NCI-H2107 treated with DMSO at 0.1 percent for 48 hours (cell line): ENCODE results near the gene TAF8.
"Not testable (repeated sequence)": the region's sequence is repeated elsewhere in the genome, so short reads cannot be mapped to it uniquely, and the experiment has no call there.

Source experiments
- DNase-seq: peaks from one replicate; lab custom pipeline; 2025; ENCODE audit not compliant: unreplicated experiment; lab: John Stamatoyannopoulos, UW

The TAF8 gene

DNA sequence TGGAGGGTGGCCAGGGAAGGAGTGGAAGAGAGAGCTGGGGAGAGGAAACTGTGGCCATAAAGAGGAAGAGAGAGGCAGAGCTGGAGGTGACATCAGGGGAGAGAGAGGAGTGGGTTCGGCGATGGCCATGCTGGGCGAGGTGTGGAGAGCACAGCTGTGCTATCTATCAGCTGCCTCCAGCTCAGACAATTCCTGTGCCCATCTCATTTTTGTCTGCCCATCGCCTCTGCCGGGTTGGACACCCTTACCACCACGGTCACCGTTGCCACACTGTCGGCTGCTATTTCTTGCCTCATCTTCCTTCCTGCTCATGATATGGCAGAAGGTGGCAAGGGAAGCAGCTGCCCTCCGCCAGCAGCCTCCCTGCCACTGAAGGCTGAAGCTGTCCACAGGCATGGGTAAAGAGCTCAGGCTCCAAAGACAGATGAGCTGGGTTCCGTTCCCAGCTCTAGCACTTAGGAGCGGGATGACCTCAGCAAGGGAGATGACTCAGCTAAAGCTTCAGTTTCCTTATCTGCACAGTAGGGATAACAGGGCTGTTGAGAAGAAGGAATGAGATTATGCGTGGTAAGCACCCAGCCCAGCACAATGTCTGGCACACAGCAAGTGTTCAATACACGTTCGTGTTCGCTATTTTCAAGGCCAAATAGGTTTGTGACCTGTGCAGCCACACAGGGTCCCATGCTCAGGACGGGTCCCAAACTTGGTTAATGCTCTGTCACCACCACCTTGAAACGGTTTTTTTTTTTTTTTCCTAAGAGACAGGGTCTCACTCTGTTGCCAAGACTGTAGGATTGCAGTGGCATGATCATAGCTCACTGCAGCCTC lies 21.9 kb upstream of the TAF8 start:
- no peak for DNase-seq

DNA sequence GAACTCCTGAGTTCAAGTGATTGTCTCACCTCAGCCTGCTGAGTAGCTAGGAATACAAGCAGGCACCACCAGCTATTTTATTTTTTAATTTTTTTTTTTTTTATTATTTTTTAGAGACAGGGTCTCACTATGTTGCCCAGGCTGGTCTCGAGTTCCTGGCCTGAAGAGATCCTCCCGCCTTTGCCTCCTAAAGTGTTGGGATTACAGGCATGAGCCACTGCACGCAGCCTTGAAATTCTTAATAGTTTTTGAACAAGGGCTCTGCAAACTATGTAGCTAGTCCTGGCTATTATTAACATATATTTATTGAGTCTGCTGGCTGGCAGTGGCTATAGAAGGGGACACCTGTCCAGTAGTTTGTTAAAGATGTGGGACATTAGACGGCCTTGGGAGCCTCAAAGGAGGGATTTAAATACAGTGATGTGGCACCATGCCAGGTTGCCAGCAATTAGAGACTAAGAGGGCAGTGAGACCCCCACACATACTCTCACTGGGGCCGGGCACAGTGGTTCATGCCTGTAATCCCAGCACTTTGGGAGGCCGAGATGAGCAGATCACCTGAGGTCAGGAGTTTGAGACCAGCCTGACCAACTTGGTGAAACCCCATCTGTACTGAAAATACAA lies 21.1 kb upstream of the TAF8 start:
- DNase-seq: no peak

DNA sequence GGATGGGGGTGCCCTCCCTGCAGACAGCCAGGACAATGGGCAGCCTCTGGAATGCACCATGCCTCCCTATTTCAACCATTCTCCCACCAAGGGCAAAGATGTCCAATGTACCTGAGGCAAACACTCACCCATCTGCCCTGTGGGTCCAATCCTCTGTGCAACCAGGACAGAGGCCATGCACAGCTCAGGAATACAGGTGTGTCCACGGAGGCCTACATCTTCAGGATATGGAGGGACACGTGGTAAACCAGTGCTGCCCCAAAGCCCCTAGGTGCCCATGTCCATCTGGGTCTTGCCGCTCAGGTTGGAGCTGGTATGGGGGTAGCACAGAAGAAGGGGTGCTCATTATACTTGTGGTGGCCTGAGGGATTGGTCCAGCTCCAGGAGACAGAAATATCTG lies 20.4 kb upstream of the TAF8 start:
- DNase-seq: no peak

DNA sequence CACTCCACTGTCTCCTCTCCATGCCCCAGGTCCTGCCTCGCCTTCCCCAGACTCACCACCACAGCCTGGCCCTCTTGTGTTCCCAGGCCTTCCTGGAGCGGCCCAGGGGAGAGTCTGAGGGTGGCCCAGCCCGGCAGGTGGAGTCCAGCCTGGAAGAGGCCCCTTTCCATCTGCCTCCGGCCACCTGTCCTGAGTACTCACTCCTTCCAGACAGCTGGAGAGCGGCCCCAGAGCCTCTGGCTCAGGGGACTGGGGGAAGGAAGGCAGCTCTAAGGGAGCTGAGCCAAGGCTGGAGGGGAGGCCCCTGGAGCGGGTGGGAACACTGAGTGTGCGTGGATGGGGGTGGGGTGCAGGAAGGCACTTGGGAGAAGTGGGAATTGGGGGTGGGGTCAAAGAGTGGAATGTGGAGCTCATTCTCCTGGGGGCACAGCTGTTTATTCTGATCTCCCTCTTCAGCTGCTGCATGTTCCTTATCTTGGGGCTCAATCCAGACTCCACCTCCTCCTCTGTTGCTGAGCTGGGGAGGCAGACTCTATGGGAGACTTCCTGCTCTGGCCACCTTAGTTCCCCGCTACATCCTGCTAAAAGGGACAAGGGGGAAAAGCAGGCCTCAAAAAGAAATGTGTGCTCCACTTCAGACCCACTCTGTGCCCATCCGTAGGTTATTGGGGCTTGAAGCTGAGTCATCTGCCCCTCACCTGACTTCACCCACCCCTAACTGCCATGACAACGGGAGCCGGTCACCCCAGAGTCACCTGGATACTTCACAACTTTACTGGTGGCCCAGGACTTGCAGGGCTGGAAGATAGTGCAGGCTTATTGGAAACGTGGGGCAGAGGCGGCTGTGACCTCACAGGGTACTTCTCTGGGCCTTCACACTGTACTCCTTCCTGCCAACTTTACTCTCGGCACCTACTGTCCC lies 19.5 kb upstream of the TAF8 start:
- no peak for DNase-seq

DNA sequence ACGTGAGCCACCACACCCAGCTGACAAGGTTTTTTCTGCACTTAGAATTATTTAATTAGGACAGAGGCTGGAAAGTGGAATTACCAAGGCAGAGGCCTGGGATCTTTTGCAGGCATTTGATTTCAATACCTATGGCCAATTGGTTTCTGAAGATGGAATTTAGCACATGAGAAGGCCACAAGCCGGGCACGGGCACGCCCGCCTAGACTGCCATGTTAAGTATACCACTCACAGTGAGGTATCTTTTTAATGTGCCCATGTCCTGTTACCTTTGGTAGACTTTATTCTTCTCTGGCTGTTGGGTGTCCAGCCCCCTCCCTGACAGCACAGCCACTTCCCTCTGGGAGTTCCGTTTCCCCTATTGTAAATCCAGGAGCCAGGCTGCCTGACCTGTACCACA lies 18.0 kb upstream of the TAF8 start:
- DNase-seq: no peak

DNA sequence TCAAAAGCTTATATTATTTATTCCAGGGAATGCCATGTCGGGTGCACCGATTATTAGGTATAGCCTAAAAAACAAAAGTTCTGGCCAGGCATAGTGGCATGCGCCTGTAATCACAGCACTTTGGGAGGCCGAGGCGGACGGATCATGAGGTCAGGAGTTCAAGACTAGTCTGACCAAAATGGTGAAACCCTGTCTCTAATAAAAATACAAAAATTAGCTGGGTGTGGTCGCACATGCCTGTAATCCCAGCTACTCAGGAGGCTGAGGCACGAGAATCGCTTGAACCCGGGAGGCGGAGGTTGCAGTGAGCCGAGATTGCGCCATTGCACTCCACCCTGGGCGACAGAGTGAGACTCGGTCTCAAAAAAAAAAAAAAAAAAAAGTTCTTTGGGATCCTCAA lies 12.7 kb upstream of the TAF8 start:
- DNase-seq: not testable (repeated sequence)

DNA sequence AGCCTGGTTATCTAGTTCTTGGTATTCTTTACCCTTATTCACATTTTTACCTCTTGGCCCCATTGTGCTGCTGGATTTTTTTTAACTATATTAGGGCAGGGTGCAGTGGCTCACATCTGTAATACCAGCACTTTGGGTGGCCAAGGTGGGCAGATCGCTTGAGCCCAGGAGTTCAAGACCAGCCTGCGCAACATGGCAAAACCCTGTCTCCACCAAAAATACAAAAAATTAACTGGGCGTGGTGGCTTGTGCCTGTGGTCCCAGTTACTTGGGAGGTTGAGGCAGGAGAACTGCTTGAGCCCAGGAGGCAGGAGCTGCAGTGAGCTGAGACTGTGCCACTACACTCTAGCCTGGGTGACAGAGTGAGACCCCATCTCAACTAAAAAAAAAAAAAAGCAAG lies 12.2 kb upstream of the TAF8 start:
- DNase-seq: no peak

DNA sequence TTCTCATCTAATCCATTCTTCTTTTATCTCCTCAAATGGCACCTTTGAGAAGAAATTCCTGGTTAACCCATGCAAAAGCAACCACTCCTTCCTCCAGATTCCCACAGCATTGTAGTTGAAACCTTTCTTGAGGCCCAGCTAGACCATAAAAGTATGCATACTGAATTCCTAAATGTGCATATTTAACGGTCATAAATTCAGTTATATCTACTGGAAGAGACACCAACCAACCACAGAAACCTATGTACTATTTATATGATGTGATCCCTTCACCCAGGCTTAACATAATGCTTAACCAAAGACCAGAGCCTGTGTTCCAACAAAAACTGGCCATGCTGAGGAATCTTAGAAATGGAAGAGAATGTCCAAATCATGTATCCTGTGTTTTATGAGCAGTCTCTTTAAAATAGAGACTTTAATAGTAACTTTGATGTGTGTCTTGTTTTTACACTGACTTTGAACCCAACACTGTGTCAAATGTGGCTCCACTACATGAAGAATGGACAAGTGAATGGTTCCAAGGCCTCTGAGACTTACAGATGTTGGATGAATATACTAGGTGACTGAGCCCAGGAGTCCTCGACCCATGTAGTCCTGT lies 11.4 kb upstream of the TAF8 start:
- DNase-seq: no peak

DNA sequence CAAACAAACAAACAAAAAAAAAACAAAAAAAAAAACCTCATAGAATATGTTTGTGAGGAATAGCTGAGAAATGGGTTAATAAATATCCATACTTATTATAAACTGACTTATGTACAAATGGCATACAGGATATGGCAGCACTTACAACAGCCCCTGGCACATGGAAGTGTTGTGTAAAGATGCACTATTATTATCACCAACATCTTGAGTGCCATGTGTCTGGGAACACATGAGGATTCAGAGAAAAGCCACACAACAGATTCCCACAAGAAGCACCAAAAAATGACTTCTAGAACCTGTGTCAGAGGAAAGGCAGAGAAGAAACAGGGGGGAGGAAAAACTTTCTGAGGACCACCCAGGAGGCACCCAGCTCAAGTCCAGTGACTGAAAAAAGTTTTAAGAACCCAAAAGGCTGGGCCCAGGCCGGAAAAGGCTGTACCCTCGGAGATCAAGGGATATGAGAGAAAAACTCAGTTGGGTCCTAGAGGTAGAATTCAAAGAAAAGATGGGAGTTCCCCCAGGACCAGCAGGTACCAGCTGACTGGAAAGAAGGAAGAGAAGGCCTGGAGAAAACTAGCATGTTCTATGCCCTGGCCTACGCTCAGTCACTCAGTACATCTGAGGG lies 9.4 kb upstream of the TAF8 start:
- DNase-seq: no peak

DNA sequence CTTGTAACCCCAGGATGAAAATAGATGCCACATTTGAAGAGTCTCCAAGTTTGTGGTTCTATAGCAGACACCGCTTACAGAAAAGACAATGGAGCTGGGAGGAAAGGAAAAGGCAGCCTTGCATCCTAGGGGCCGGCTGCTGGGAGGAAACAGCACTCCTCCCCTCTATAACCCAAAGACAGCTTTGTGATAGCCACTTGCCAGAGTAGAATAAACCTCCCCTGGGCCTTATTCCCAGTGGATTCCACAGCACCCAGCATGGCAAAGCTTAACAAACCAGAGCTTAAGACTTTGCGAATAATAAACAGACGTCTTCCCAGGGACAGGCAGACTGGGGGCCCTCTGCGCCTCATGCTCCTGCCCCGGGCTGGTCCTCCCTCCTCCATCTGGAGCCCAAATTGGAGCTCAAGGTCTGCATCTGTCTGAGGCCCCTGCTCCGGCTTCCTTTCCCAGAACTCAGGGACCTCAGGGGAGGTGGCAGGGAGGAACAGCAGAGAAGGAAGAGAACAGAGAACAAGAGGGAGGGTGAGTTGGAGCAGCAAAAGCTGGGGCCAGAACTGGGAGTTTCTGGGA lies 8.8 kb upstream of the TAF8 start:
- DNase-seq: no peak

DNA sequence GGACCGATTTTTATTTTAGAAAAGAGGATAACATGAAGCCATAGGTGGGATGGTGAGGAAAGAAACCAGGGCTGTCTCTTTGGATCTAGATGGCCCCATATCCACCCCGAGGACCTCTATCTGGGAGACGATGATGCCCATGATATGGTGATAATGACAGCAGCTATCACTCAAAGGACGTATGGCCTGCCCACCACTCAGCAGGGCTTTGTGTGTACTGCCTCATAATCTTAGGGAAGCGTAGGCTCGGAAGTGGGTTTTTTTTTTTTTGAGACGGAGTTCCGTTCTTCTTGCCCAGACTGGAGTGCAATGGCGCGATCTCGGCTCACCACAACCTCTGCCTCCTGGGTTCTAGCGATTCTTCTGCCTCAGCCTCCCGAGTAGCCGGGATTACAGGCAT lies 8.2 kb upstream of the TAF8 start:
- no peak for DNase-seq

DNA sequence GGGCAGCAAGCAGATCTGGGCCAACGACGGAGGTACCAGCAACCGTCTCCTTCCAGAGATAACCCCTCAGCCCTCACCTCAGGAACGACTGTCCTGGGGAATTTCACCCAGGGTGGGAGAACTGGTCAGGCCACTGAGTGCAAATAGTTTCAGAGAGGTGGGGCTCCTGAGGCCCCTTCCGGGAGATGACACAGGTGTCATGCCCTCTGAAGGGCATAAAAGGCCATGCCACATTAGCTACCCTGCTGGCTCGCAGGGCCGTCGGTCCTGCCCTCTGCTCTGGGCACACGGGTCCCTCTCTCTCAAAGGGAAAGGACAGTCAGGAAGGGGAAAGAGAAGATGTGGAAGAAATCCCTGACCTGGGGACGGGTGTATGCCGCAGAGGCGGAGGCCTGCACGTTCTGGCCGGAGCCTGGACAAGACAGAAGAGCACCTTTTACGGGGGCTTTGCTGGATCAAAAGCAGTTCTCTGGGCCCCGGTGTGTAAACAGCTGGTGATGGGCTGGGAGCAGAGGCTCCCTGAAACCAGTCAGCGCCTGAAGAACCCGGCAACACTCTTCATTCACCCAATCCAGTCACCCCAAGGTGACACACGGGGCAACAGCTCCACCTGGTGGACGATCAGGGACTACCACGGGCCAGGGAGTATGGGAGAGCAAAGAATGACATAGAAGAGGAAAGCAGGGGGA lies 6.4 kb upstream of the TAF8 start:
- DNase-seq: peak; percentile 59

DNA sequence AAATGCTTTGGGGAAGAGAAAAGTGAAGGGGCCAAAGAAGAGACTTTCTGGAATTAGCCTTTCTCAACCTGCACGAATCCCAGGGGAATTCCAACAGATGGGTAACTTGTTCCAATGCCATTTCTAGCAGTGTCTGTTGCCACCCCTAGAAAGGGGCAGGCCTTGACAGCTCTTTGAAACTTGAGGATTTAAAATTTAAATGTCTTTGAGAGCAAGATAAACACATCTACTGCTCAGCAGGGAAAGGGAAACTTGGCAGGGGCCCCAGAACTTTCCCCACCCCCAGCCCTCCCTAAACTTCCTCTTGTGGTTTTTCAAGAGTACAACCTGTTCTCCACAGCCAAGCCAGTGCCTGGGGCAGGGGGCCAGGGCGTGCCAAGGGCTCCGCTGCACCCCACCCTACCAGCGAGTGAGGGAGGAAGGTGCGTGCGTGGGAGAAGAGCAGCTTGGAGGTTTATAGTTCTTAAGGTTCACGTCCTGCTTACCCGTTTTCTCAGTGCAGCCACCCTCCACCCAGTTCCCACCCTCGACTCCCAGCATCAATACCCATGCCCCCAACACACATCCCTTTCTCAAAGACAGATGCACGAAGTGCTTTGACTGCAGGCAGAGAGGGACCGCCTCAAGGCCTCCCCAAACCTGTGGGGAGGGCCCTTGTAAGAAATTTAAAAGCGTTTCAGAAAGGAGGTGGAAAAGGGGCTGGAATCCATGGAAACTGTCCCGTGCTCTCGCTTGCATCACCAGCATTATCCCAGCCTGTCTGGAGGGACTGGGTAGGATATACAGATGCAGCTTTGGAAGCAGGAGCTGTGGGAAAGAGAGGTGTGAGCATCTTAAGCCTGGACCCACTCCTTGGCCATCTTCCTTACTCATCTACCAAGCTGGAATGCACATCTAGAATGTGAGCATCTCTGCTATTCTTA lies 4.5 kb upstream of the TAF8 start:
- DNase-seq: peak; percentile 80

DNA sequence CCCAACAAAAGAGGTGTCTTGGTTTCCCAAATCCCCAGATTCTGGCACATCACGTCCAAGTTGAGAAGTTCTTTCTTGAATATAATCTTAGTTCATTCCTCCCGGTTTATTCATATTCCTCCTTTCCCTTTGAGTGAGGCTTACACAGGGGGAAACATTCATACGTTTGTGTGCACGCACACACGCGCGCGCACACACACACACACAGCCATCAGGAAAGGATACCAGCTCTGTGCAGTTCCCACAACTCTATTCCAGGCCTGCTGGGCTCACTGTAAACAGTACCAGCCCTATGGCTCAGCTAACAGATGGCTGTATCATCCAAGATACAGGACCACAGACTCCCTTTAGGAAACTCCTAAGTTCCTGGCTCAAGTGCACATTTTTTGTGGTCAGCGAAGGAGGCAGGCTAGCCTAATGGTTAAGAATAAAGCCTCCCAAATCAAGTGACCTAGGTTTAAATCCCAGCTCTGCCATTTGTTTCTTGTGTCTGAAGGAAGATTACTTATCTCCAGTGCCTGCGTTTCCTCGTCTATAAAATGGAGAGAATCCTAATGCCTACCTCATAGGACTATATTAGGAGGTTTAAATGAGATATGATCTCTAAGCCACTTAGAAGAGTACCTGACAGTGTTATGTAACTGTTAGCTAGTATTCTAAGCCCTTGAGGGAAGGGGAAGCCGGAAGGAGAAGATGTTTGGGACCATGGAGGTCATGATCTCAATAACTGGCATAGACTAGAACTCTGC lies 3.7 kb upstream of the TAF8 start:
- DNase-seq: no peak

DNA sequence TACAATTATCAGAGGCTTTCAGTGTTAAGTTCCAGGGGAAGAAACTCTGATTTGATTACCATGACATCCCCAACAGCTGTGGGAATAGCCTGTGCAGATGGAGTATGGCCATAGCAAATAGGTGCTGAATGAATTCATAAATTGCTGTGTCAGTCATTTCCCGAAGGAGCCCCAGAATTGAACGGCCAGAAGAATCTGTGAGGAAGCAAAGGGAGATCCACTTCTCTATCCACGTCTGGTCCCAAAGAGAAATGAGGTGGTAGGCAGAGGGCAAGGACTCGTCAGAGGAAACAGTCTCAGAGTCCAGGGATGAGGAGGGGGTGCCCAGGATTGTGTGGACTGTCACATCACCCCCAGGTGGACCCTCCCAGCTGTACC lies 3.1 kb upstream of the TAF8 start:
- no peak for DNase-seq

DNA sequence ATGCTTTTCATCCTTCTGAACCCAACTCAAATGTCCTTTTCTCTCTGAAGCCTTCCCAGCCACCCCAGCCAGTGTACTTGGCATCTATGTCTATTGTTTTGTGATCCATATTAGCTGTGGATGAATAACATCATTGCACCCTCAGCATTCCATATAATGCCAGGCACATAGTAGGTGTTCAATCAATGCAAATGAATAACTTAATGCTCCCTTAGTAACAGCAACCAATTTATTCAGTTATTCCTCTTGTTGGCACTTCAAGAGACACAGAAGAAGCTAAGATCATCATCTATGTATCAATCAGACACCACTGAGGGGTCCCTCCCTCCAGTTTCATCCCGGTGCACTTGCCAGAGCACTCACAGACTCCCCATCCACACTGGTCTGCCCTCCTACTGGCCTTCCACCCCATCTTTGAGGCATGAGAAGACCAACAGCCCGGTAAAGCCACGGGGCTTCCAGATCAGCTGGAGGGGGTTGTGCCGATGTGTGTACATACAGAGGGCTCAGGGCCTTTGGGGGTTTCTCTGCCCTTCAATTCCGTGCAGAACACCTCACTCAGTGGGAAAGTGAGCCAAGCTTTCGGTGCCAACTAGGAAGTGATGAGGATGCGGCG lies 2.4 kb upstream of the TAF8 start:
- no peak for DNase-seq

DNA sequence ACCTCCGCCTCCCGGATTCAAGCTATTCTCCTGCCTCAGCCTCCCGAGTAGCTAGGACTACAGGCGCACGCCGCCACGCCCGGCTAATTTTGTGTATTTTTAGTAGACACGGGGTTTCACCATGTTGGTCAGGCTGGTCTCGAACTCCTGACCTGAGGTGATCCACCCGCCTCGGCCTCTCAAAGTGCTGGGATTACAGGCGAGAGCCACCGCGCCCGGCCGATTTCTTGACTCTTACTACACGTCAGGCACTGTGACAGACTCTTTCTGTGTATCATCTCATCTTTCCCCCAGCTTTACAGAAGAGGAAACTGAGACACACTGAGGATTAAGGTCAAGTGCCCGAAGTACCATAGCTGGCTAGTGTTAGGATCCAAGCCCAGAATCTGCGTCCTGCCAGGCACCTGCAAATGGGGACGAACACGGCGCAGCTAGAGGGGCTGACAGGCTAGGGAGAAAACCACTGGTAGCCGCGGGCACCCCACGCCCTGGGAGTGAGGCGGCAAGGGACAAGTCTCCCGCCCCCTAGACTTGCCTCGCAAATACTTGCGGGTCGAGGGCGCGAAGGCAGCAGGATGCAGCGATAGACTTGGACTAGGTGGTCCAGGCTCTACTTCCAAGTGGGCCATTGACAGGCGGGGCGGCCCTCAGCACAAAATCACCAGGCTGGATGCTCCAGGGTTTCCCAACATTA lies 1.1 kb upstream of the TAF8 start:
- no peak for DNase-seq
